Bronchial epithelial cell (primary cell): ENCODE results near the gene ZNF438. TPM values are rescaled to one million over a fixed set of nuclear protein-coding genes. Genes with fewer than 3 reads are reported as not detected.
A peak's percentile ranks its signal among the peaks of the same experiment; 100 is the strongest.

ENCODE experiments used
- DNase-seq: peaks from one replicate; pipeline ENCODE4 v3.0.0-alpha.2; 2010; ENCODE audit warnings: low read depth
- FAIRE-seq: peaks from 2 replicates; lab custom pipeline; 2011; peaks lifted over from hg19 to GRCh38; lab: Jason Lieb, UNC
- H3K27me3 ChIP-seq: 2 replicates; pipeline ENCODE4 v1.5.1; 2011; ENCODE audit warnings: low read length; ENCODE audit not compliant: control insufficient read depth, insufficient read depth
- H3K36me3 ChIP-seq: 2 replicates; pipeline ENCODE4 v1.5.1; 2011; ENCODE audit warnings: low read length; ENCODE audit not compliant: control insufficient read depth, insufficient read depth
- H3K4me3 ChIP-seq: 2 replicates; pipeline ENCODE4 v1.5.1; 2011; ENCODE audit warnings: mild to moderate bottlenecking, low read depth, low read length, control low read depth
- CTCF ChIP-seq: IDR thresholded peaks from 2 replicates; pipeline ENCODE4 v1.5.1; 2011; ENCODE audit warnings: mild to moderate bottlenecking, moderate library complexity, low read length, control low read depth, inconsistent platforms; ENCODE audit not compliant: insufficient read depth, severe bottlenecking
- total RNA-seq: library from RNA; depleted of rRNA; stranded (reverse); fragments of >200 nt; gene quantifications from 2 replicates; pipeline ENCODE4 v1.2.1, GENCODE V29; 2014

Gene ZNF438
- total RNA-seq, 1 donor from 2014 or later: 0.79 TPM

GRCh38 chr10:30813872-30814481 lies 217.7 kb downstream of the ZNF438 start:
- Histone ChIP-seq H3K4me3 (no peak overlapping the region), H3K27me3 (no peaks in the 10 kb centered on the region), H3K36me3 (no peaks in the 10 kb centered on the region)
- DNase-seq (peak; percentile 75), FAIRE-seq (no peak)
- no peak for TF ChIP-seq CTCF

GRCh38 chr10:30812018-30812851 lies 219.4 kb downstream of the ZNF438 start:
- no peak overlapping the region for H3K4me3 ChIP-seq

GRCh38 chr10:30811276-30812017 lies 220.2 kb downstream of the ZNF438 start:
- FAIRE-seq (no peak), DNase-seq (no peak)
- TF ChIP-seq CTCF: no peak
- no peaks in the 10 kb centered on the region for H3K36me3 ChIP-seq
- H3K4me3 ChIP-seq: no peak overlapping the region
- H3K27me3 ChIP-seq: no peaks in the 10 kb centered on the region

More at GRCh38 chr10:30812018-30812851, 219.4 kb downstream of the ZNF438 start:
- no peak for TF ChIP-seq CTCF
- no peaks in the 10 kb centered on the region for H3K27me3 ChIP-seq
- FAIRE-seq: no peak
- no peaks in the 10 kb centered on the region for H3K36me3 ChIP-seq
- DNase-seq: no peak

GRCh38 chr10:30810416-30810815 lies 221.2 kb downstream of the ZNF438 start:
- no peaks in the 10 kb centered on the region for H3K36me3 ChIP-seq
- no peak for TF ChIP-seq CTCF
- H3K27me3 ChIP-seq: no peaks in the 10 kb centered on the region
- DNase-seq (no peak), FAIRE-seq (no peak)
- H3K4me3 ChIP-seq: no peak overlapping the region

- no peak overlapping the region for H3K4me3 ChIP-seq
- no peaks in the 10 kb centered on the region for H3K27me3 ChIP-seq
- DNase-seq (no peak), FAIRE-seq (peak; percentile 28)
- TF ChIP-seq CTCF: no peak
- H3K36me3 ChIP-seq: no peaks in the 10 kb centered on the region
Observed at GRCh38 chr10:30806850-30807249, 224.8 kb downstream of the ZNF438 start.
